ENCODE results near the gene RXRA.
A peak's percentile ranks its signal among the peaks of the same experiment; 100 is the strongest.

The RXRA gene

DNA sequence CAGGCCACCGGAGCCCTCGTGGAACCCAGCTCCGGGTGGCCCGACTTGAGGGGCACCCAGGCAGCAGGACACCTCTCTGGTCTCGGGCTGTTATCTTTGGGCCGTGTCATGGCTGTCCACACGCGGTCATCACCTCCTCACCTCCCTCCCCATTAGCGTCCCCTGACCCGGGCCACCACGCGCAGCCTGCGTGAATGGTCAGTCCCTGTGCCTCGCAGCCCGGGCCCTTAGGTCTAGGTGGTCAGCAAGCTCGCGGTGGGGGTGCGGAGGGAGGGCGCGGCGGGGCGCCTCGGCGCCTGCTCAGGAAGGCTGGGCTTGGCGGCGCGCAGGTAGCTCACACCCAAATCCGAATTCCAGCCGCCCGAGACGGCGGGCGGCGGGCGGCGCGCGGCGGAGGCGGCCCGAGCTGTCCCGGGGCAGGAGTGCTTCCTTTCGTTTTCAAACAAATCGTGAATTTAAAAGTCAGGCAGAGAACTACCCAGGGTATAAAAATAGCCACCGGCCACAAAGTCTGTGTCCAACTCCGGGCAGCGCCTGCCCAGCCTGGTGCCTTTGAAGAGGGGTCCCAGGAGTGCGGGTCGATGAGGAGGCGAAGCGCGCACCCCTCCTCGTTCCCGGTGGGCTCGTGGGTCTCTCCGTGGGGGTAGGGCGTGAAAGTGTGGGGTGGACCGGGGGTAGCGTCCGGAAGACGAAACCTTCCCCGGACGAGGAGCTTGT, 1.0 kb upstream of the RXRA start:
- DNase-seq: peak in 1 of 2 donors; percentile 49

DNA sequence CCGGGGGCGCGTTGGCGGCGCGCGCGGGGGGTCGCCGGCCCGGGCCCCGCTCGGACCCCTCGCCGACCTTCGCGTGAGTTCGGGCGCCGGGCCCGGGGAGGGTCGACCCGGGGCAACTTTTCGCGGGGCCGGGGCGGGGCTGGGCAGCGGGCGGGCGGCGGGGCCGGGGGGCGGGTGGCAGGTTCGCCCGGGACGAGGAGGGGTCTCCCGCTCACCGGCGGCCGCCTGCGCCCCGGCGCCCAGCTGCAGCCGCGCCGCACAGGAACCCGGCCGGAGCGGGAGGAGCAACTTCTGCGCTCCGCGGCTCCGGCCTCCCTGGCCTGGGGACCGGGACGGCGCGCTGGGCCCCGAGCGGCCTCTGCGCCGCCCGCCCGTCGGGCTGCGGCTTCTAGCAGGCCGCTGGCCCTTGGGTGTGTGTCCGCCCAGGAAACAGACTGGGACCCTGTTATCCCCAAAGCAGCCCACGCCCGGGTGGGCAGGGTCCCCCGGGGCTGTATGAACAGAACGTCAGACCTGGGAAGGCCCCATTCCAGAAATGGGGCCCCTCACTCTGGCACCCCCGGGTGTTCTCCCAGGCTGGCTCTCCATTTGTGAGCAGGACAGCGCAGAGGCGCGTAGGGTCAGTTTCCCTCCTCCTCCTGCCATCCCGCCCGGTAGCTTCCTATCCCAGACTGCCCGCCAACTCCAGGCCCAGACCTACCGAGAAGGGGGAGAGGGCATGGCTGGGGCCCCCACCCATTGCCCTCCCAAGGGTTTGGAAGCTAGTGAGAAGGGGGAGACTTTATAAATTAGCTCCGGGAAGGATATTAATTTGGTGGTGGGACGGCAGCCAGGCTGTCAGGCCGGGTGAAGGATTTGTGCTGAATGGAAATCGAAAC, 708 bp downstream of the RXRA start:
- no peak for DNase-seq

- no peak for DNase-seq
Observed at GRCh38 chr9:134327671-134328231, 1.5 kb downstream of the RXRA start.

GRCh38 chr9:134328341-134328840, 2.1 kb downstream of the RXRA start:
- DNase-seq: no peak

- DNase-seq: no peak
Observed at GRCh38 chr9:134328841-134329575, 2.8 kb downstream of the RXRA start.

GRCh38 chr9:134329576-134329855, 3.3 kb downstream of the RXRA start:
- no peak for DNase-seq

- DNase-seq: no peak
Observed at GRCh38 chr9:134329886-134330285, 3.6 kb downstream of the RXRA start.

DNA sequence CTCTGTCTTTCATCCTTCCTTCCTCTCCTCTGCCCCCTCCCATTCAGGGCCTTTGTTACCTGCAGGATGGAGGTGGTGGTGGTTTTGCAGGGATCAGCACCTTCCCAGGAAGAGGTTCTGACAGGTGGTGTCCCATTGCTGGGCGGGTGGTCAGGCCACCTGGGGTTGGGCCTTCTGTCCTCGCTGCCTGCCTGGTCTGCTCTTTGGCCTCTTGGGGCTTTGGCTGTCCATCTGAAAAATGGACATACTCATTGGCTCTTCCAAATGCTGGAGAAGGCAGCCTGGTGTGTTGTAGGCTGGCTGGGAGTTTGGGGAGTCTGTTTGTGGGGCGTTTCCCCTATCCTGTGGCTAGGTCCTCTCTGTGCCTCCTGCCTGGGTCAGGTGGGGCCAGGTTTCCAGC, 4.3 kb downstream of the RXRA start:
- no peak for DNase-seq

DNA sequence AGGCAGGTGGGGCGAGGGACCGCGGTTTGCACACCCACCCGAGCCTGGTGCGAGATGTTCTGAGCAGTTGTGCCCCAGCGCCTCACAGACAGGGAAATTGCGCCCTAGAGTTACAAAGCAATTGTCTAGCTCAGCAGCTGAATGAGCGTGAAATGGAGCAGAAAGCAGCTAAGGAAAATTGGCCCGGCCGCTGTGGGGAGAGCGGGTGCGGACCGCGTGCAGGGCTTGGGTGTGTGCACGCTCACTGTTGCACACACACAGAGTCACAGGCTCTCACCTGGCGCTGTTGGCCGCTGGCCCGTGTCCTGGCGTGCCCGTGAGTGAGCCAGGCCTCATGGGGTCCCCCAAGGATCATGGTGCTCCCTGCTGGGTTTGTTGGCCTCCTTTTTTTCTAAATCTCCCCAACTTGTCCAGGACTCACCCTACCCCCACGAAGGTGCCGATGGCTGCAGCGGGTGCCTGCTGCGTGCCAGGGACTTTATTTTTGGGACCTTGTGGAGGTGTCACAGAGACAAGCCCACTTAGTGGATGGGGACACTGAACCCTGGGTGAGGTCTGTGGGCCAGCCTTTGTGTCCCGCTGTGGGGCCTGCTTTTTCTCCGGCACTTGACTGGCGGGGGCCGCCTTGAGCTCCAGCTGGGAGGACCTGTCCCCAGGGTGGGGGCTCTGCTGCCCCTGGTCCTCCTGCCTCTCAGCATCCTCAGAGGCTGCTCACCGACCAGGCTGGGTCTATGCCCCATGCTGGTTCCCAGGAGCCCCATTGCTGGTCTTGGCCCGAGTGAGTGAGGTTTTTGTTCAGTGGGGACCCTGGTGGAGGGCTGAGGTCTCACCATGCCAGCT, 5.2 kb downstream of the RXRA start:
- DNase-seq: no peak

GRCh38 chr9:134332266-134332665, 6.0 kb downstream of the RXRA start:
- no peak for DNase-seq

DNA sequence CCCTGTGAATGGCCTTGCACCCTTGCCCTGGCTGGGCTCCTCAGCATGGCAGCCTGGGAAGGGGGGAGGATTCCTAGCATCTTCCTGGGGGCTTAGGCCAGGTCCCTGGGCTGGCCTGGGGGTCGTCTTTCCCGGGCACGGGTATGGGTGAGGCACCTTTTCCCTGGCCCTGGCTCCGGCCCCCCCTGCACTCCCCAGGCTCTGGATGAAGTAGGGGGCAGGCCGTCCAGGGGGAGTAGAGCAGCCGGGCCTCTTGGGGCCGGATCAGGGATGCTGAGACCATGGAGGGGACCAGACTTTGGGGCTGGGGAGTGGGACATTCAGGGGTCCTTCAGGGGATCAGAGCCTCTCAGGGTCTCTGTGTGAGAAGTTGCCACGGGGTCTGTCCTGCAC, 6.6 kb downstream of the RXRA start:
- no peak for DNase-seq

DNA sequence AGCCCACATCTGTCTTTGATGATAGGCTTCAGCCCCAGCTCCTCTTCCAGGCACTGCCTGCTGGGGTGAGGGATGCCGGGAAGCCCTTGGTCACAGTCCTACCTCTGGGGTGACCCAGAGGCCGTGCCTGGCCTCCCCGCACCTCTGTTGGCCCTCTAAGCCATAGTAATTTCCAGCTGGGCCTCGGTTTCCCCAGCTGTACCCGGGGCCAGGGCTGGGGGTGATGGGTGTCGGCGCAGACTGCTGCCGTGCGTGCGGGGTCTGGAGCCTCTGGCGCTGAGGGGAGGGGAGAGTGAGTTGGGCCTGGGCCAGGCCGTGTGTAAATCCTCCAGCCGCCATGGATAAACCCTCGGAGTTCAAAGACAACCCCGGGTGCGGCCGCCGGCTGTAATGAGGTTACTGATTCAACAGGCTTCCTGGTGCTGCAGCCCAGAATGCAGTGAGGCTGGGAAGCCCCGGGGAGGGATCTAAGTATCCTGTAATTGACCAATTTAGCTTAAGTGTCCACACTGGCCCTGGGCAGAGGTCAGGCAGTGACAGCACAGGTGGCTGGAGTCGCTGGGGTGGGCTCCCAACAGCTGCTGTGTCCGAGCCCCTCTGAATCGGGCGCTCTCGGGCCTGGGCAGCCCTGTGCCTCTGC, 7.1 kb downstream of the RXRA start:
- DNase-seq: no peak

DNA sequence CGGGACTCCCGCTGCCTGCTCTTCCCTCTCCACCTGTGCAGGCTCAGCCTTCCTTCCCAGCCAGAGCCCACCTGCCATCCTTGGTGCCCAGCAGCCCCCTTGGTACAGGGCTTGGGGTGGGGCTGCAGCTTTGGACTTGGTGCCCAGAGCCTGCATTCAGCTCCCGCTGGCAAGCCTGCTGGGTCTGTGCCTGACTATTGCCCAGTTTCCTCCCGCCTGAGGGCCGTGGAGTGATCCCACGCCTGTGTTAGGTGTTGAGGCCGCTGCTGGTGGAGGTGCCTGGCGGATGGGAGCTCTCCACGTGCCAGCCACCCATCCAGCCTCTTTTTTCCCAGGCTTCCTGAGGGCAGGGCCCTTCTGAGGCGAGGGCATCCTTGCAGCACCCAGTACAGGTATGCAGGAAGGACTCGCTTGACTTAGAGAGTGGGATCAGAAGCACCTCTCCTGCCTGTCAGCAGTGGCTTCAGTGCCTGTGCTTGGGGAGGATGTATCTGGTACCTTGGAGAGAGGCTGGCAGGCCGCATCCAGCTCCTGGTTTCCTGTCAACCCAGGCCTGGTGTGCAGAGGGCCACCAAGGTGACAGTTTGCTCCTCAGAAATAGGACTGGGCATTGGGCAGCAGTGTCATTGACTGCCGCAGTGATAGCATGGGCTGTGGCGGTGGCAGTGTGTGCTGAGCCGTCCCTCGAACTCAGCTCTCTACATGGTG, 7.8 kb downstream of the RXRA start:
- no peak for DNase-seq

- DNase-seq: no peak
Observed at GRCh38 chr9:134335061-134335460, 8.8 kb downstream of the RXRA start.

DNA sequence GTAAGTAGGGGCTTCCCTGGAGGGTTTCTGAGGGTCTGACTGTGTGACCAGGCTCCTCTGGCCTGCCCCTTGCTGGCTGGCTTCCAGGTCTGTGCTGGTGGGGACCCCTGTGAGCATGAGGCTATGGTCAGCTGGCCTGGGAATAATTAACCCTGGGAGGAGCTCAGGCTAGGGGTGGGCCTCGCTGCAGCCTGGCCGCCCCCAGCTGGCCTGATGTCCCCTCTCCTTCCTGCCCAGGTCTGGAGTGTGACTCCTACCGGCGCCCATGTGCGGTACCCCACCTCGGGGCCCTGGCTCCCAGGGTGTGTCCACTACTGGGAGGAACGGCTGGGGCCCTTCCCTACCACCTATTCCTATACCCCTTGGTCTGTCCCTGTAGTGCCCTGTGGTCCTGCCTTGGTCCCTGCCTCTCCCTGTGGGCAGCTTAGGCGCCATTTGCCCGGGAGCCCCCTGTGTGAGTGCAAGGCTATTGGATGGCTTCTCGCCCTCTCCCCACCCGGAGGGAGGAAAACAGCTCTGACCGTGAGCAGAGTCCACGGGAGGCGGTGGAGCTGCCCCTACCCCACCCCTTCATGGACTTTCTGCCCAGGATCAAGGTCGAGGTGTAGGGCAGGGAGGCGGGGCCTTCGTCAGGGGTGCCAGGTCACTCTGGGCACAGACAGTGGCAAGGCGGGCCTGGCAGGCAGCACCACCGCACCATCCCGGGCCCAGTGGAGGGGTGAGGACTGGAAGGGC, 9.4 kb downstream of the RXRA start:
- no peak for DNase-seq

GRCh38 chr9:134336228-134336627, 10.0 kb downstream of the RXRA start:
- DNase-seq: no peak

DNA sequence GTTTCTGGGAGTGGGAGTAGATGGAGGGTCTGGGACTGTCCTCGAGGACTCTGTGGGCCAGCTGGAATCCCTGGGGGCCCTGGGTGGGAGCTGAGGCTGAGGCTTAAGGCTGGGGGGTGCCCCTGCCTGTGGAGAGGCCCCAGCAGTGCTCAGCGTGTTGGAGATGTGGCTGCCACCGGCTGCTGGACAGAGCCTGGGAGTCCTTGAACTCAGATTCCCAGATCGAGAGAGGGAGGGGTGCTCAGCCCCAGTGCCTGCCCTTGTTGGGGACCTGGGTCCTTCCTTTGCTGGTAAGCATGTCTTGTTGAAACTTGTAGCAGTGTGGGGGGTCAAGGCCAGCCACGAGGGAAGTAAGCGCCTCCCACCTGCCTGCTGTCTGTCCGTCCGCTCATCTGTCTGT, 10.7 kb downstream of the RXRA start:
- DNase-seq: no peak

DNA sequence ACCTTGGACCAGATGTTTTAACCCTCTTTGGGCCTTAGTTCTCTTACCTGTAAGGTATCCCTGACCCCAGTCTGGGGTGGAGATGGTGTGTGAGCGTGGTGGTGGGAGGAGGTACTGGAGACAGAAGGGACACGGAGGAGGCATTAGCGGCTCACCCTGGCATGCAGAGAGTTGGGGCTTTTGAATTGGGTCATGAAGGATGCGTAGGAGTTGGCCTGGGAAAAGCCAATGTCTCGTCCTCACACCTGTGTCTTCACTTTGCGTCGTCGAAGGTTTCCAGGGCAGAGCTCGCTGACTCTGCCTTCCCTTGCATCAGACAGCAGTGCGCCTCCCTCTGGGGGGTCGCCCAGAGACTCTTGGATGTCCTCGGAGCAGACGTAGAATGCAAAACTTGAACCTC, 11.2 kb downstream of the RXRA start:
- no peak for DNase-seq

GRCh38 chr9:134338394-134339182, 12.3 kb downstream of the RXRA start:
- no peak for DNase-seq
